AG09309 (cell line): Measurements from ENCODE around the gene CYB5R3.
"Not testable (repeated sequence)": the region's sequence is repeated elsewhere in the genome, so short reads cannot be mapped to it uniquely, and the experiment has no call there.

Experiments used
- DNase-seq: peaks from one replicate; pipeline ENCODE4 v3.0.0-alpha.2; 2010; ENCODE audit warnings: low read depth
- H3K4me3 ChIP-seq: 2 replicates; pipeline ENCODE4 v1.5.1; 2011; ENCODE audit warnings: mild to moderate bottlenecking, low read depth, low read length, moderate library complexity; ENCODE audit not compliant: control insufficient read depth
- CTCF ChIP-seq: IDR thresholded peaks from 2 replicates; pipeline ENCODE4 v1.5.1; 2011; ENCODE audit warnings: mild to moderate bottlenecking, low read depth, low read length, inconsistent platforms; ENCODE audit not compliant: insufficient read depth, control insufficient read depth; ENCODE audit errors: missing control alignments

The CYB5R3 gene

DNA sequence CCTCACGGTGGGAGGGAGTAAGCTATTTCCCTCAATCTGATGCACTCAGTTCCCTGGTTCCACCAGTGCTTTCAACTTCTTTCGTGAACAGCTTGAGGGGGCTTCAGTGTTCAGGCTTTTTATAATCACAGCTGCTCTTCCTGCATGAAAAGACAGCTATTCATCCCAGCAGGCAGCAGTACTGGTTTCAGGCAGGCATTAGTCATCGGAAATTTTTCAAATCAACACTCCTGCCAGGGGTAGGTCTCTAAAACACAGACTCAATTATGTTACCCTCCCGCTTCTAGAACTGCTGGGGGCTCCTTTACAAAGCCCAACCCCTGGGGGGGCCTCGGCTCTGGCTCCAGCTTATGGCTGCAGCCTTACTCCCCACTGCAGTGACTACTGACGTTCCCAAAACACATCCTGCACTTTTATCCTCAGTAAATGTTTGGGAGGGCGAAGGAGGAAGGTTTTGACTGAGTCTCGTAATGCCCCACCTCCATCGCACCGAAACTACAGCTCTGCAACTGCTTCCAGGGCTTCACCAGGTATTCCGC lies 40.3 kb downstream of the CYB5R3 start:
- no peak overlapping the region for H3K4me3 ChIP-seq
- DNase-seq: no peak
- TF ChIP-seq CTCF: no peak

GRCh38 chr22:42608136-42608822 lies 40.9 kb downstream of the CYB5R3 start:
- no peak for TF ChIP-seq CTCF
- DNase-seq: no peak
- no peak overlapping the region for H3K4me3 ChIP-seq

- not testable (repeated sequence) for H3K4me3 ChIP-seq, DNase-seq
Measured at GRCh38 chr22:42607641-42608040, 41.6 kb downstream of the CYB5R3 start.

GRCh38 chr22:42604403-42604802 lies 44.8 kb downstream of the CYB5R3 start:
- no peak for DNase-seq
- no peak overlapping the region for H3K4me3 ChIP-seq
- TF ChIP-seq CTCF: no peak

DNA sequence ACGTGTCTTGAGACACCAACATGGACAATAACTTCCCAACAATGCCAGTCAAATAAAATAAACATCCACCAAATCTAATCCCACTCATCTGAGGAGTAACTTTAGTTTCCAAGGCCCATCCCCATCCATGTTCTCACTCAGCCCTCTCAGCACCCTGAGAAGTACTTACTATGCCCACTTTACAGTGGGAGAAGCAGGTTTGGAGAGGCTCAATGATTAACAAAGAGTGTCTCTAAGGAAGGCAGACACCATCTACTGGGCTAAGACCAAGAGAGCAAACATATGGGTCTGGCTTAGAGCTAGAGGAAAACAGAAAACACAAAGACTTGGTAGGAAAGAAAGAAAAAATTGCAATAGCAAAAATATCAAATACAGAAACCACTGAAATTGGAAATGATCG lies 45.8 kb downstream of the CYB5R3 start:
- DNase-seq: no peak
- no peak overlapping the region for H3K4me3 ChIP-seq
- no peak for TF ChIP-seq CTCF

DNA sequence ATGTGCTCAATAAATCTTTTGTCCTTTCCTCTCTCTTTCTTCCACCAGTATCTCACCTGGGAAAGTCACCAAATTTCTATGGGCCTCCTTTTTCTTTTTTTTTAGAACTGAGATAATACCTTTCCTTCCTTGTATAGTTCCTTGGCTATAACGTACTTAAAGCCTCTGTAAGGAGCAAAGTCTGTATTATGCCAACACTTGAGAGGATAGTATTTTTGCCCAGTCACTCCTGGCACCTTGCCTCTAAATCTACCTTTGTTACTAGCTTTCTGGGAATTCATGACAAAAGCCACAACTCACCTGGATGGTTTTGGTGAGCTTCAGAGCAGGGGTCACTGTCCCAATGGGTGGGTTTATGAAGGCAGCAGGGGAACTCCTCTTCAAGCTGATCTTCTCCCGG lies 46.7 kb downstream of the CYB5R3 start:
- H3K4me3 ChIP-seq: no peak overlapping the region
- DNase-seq: no peak
- no peak for TF ChIP-seq CTCF

- DNase-seq: no peak
- no peak overlapping the region for H3K4me3 ChIP-seq
- TF ChIP-seq CTCF: no peak
Measured at GRCh38 chr22:42601879-42602465, 47.2 kb downstream of the CYB5R3 start.
